SH-SY5Y (cell line): ENCODE measurements around the gene ATXN7L3B.

ENCODE experiments used
- GATA2 ChIP-seq: IDR thresholded peaks from 2 replicates; pipeline ENCODE4 v1.6.1; 2011; ENCODE audit warnings: mild to moderate bottlenecking, low read depth, low read length
- GATA3 ChIP-seq: IDR thresholded peaks from 2 replicates; pipeline ENCODE4 v1.6.1; 2011; ENCODE audit warnings: low read depth, mild to moderate bottlenecking, low read length, moderate library complexity

ATXN7L3B gene

DNA sequence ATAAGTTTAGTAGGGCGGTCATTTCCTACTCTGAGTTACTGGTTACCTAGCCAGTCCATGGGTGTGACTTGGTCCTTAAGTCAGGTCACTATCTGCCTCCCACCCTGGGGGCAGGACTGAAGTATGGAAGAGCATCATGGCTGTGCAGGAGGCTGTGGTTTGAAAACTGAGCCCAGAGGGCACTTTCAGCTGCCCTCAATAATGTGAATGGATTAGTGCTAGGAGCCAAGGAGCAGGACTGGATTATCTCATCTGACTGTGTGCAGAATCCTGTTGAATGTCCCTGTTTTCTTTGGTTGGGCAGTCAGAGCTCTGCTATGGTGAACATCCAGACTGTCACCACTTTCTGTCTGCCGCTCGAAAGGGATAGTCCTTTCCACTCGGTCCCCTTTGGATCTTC lies 1.6 kb downstream of the ATXN7L3B start:
- no peak for TF ChIP-seq GATA2
- TF ChIP-seq GATA3, result no peak

DNA sequence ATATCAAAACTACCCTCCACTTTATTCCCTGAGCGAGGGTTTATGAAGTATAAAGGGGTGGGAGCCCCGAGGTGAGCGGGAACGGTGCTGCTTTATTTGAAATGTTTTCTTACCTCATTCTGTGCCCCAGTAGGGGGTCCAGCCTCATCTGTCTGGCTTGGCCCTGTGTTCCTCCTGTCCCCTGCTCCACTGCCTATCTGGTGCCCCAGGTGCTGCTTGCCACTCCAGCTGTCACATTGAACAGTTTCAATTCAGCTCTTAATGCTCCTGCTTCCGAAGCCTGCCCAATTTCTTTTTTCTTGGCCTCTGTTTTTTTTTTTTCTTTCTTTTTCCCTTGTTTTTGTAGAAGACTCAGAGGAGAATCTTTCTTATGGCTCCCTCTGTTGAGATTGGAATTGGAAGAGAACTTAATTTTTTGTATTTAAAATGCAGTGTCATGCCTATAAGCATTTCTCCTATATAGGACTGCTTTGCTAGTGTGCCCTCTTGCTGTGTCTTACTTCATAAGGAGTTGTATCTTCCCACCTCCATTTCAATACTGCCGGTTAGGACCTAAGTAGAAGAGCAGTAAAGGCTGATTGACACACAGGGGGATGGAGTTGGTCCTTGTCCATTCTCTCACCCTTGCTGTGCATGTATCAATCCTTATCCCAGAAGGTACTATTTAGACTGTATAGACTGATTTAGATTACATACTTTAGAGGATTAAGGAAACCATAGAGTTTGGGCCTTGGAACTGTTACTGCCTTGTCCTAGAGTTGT lies 2.3 kb downstream of the ATXN7L3B start:
- TF ChIP-seq GATA2 (no peak), GATA3 (no peak)

DNA sequence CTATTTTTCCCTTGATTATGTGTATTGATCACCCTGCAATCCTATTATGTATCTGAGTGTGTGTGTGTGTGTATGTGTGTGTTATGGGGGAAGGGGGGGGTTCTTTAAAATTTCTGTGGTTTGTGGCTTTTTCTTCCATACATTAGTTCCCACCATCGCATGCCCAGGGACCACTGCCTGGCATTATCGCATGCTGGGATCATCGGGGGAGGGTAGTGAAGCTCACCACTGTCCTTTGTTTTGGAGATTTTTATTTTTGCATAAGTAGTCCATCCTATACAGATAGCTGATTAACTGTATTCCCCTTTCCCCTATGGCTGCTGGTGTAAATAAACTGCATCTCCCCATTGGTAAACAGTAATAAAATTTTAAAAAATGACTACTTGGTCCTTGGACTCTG lies 3.4 kb downstream of the ATXN7L3B start:
- TF ChIP-seq GATA3 (no peak), GATA2 (no peak)

DNA sequence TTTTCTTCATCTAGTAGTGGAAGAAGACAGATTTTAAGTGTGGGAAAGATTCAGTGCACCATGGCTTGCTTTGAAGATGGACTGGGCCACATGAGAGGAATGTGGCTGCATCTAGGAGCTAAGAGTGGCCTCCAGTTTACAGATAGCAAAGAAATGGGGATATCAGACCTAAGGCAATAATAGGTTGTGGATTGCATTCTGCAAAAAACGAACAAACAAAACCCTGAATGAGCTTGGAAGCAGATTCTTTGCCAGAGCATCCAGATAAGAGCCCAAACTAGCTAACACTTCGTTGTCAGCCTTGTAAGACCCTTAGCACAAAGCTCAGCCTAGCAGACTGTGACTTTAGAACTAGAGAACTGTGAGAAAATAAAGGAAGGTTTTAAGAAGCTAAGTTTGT lies 9.6 kb downstream of the ATXN7L3B start:
- no peak for TF ChIP-seq GATA3
- no peak for TF ChIP-seq GATA2

DNA sequence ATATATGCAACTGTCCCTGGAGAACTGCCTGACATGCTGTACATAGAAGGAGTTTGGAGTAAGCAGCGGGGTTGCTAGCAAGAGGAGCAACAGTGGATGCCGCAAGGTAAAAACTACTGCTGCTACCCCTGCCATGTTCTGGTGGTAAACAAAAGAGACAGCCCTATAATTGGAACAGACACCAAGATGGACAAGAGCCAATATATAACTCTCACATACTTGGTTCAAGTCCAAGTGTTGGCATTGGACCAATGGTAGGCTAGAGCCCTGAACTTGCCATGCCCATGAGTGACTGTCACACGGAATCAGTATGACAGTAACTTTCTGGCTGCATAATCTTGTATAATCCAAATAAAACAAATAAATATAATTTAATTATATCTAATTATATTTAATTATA lies 13.7 kb downstream of the ATXN7L3B start:
- no peak for TF ChIP-seq GATA2
- TF ChIP-seq GATA3, result no peak

DNA sequence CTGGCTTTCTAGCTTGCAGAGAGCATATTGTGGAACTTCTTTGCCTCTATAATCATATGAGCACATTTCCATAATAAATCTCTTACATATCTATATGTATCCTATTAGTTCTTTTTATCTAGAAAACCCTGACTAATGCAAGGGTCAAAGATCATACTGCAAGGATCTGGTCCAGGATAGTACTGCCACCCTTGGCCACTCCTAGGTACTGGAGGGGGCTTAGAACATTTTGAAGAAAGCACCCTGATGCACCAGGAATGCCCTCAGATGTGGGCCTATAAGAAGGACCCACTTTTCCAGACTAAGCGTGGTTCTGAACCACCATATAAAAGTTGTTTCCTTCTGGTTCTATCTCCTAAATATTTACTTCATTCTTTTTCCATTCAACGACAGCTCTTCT lies 14.6 kb downstream of the ATXN7L3B start:
- TF ChIP-seq GATA3 (no peak), GATA2 (no peak)

DNA sequence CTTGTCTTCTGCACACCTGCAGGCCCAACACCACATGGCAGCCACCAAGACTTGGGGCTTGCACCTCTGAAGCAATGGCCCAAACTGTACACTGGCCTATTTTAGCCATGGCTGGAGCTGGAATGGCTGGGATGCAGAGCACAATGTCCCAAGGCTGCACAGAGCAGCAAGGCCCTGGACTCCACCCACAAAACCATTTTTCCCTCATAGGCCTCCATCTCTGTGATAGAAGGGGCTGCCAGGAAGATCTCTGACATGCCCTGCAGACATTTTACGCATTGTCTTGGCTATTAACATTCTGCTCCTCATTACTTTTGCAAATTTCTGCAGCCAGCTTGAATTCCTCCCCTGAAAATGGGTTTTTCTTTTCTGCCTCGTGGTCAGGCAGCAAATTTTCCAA lies 22.1 kb downstream of the ATXN7L3B start:
- TF ChIP-seq GATA2 (no peak), GATA3 (no peak)

DNA sequence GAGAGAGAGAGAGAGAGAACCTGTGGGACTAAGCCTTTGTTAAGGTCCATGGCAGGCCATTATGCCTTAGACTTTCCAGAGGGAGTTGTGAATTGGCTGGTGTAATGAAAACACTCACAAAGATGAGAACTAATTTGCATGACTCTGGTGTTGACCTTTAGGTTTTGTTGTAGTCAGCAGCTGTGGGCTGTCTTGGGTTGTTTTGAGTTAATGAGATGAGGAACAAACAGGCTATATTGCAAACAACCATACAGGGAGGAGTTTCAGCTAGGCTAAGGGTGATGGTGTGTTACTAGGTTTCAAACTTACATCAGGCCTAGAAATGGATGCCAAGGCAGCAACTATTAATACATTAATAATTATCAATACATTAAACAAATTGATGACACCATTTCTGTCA lies 26.3 kb downstream of the ATXN7L3B start:
- no peak for TF ChIP-seq GATA2
- TF ChIP-seq GATA3, result no peak

DNA sequence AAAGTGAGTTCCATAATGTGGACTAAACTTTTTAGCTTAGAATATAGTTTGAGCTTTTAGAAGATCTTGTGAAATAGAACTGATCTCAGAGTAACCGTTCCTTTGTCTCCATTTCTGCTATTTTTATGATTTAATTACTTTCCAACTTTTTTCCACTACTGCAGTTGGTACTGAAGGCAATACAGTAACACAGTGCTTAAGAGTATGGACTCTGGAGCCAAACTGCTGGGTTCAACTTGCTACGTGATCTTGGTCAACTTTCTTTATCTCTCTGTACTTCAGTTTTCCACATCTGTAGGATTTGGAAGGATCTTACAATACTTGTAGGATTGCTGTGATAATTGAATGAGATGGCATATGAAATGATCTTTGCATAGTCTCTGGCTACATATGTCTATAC lies 40.9 kb downstream of the ATXN7L3B start:
- no peak for TF ChIP-seq GATA2
- no peak for TF ChIP-seq GATA3

DNA sequence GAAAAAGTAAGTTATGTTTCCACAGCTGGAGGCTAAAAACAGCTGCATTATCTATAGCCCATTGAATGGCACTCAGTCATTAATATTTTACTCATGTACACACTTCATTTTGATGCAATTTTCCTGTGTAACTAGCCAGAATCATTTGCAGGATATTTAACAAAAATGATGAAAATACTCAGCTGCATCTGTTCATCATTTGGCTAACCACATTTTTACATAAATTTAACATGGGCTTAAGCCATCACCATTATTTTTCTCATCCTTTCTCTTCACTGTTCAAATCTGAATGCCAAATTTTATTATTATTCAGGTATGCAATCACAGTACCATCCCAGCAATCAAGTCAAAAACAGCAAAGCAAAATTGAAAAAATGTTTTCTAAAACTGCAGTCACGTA lies 41.8 kb downstream of the ATXN7L3B start:
- TF ChIP-seq GATA3, result no peak
- TF ChIP-seq GATA2, result no peak

DNA sequence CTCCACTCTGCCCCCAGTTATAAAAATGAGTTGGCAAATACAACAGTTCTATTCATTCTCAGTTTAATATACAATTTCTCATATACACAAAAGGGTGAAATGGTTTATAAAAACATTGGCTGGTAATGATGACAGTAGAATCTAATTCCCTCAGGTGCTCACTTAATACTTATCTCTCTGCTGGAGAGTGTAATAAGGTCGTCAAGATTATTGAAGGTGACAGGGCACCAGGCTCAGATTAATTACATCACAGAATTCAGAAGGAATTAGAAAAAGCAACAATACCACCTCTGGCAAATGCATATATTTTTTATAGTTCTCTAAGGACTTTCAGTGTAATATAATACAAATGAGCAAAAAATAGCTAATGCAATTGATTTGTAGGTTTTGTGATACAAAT lies 42.3 kb downstream of the ATXN7L3B start:
- TF ChIP-seq GATA2 (no peak), GATA3 (no peak)

DNA sequence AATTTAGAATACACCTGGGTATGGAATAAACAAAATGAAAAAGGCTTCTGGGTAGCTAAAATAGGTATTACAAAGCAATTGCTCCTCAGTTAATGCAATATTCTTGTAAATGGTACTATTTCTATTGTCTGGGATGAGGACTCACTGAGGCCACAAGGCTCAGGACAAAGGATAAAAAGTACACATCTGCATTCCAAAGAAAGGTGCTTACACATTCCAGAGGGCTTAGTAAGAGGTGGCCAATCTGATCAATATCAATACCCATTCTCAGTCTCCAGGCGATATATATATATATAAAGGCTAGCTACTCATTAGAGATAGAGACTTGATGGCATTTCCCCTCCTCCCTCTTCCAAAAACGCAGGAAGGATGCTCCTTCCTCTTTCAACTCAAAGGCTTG lies 43.8 kb downstream of the ATXN7L3B start:
- TF ChIP-seq GATA2, result no peak
- no peak for TF ChIP-seq GATA3

DNA sequence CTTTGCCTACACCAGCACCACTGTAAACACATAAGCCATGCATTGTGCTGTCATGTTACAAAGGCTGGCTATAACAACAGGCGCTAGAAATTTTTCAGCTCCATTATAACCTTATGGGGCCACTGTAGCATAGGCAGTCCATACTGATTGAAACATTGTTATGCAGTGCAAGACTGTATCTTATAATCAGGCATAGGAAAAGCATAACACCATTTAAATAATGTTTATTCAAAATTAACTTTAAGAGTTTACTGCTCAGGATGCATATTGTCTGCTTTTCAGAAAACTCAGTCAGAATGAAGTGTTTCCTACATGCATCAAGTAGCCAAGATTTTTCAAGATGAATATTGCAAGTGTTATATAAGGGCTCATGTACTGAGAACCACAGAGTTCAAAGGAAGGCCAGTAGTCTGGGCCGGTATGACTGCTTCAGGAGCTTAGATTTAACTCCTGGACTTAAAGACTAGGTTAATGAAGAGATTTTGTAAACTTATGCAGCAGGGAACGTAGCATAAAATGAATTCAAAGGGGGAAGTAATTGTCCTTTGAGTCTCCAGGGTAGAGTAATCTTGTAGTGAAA lies 46.9 kb downstream of the ATXN7L3B start:
- no peak for TF ChIP-seq GATA3
- no peak for TF ChIP-seq GATA2

DNA sequence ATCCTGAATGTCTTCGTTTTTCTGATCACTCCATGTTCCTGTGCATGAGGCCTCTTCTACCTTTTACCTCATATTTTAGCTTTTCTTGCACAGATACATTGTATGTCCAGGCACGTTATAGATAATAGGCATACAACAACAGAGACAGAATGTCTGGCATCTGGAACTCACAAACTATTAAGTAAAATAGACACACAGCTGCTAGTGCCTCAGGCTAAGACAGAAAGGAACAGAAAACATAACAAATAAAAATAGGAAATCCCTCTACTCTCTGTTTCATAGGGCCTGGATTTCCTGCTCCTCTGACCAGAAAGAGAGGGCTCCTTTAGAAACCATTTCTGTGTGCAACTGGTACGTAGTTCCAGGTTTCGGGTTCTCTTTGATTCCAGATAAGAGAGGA lies 48.6 kb downstream of the ATXN7L3B start:
- TF ChIP-seq GATA2 (no peak), GATA3 (no peak)
